KMS-11 (cell line): Measurements from ENCODE around the gene KCNQ1.

Source experiments
- H2AFZ ChIP-seq: fragments of 200-600 bp; sonication (generic); 2 replicates; pipeline ENCODE4 v1.6.1; 2016; ENCODE audit warnings: antibody characterized with exemption, mixed run types, low read depth
- H3K27ac ChIP-seq: fragments of 200-600 bp; sonication (generic); 2 replicates; pipeline ENCODE4 v1.6.1; 2016; ENCODE audit warnings: mild to moderate bottlenecking, mixed run types
- H3K27me3 ChIP-seq: fragments of 200-600 bp; sonication (generic); 2 replicates; pipeline ENCODE4 v1.6.1; 2017; ENCODE audit warnings: mild to moderate bottlenecking, low read depth, mixed run types, moderate library complexity; ENCODE audit not compliant: insufficient read depth
- H3K36me3 ChIP-seq: fragments of 200-600 bp; sonication (generic); 2 replicates; pipeline ENCODE4 v1.6.1; 2017; ENCODE audit warnings: mild to moderate bottlenecking, mixed run types; ENCODE audit not compliant: insufficient read depth
- H3K4me1 ChIP-seq: fragments of 200-600 bp; sonication (generic); 2 replicates; pipeline ENCODE4 v1.6.1; 2016; ENCODE audit warnings: mild to moderate bottlenecking, low read depth, mixed run types; ENCODE audit not compliant: poor library complexity, severe bottlenecking
- H3K4me2 ChIP-seq: fragments of 200-600 bp; sonication (generic); 2 replicates; pipeline ENCODE4 v1.7.0; 2016; ENCODE audit warnings: mild to moderate bottlenecking, mixed run types
- H3K4me3 ChIP-seq: fragments of 200-600 bp; sonication (generic); IDR thresholded peaks from 2 replicates; pipeline ENCODE4 v1.6.1; 2017; ENCODE audit warnings: low read depth, low read length, mixed read lengths; ENCODE audit not compliant: insufficient read depth
- H3K79me2 ChIP-seq: fragments of 200-600 bp; sonication (generic); 2 replicates; pipeline ENCODE4 v1.6.1; 2016; ENCODE audit warnings: low read depth, mixed run types; ENCODE audit not compliant: insufficient read depth
- H3K9ac ChIP-seq: fragments of 200-600 bp; sonication (generic); 2 replicates; pipeline ENCODE4 v1.6.1; 2016; ENCODE audit warnings: mild to moderate bottlenecking, mixed run types
- H4K20me1 ChIP-seq: fragments of 200-600 bp; sonication (generic); 2 replicates; pipeline ENCODE4 v1.6.1; 2016; ENCODE audit warnings: mild to moderate bottlenecking, mixed run types; ENCODE audit not compliant: insufficient read depth
- CTCF ChIP-seq: fragments of 200-600 bp; sonication (generic); conservative IDR thresholded peaks from 2 replicates; pipeline ENCODE4 v1.6.1; 2017; ENCODE audit warnings: low read depth, mild to moderate bottlenecking, antibody characterized with exemption, low read length, moderate library complexity, mixed read lengths

KCNQ1 gene

GRCh38 chr11:2827792-2828191 lies 383.0 kb downstream of the KCNQ1 start:
- H3K79me2 ChIP-seq = no peaks in the 10 kb centered on the region
- no peak overlapping the region for H3K9ac ChIP-seq
- no peak overlapping the region for H3K4me3 ChIP-seq
- TF ChIP-seq CTCF = no peak
- H3K4me1 ChIP-seq = no peaks in the 10 kb centered on the region
- no peaks in the 10 kb centered on the region for H3K36me3 ChIP-seq
- H4K20me1 ChIP-seq = no peaks in the 10 kb centered on the region
- no peaks in the 10 kb centered on the region for H3K27me3 ChIP-seq
- H3K4me2 ChIP-seq = no peak overlapping the region
- H2AFZ ChIP-seq = no peak overlapping the region
- H3K27ac ChIP-seq = no peak overlapping the region

GRCh38 chr11:2828585-2829330 lies 383.9 kb downstream of the KCNQ1 start:
- H3K27me3 ChIP-seq = no peaks in the 10 kb centered on the region
- no peaks in the 10 kb centered on the region for H3K79me2 ChIP-seq
- no peaks in the 10 kb centered on the region for H3K4me1 ChIP-seq
- H3K4me2 ChIP-seq = no peak overlapping the region
- no peak overlapping the region for H2AFZ ChIP-seq
- TF ChIP-seq CTCF = no peak
- H3K4me3 ChIP-seq = no peak overlapping the region
- no peak overlapping the region for H3K9ac ChIP-seq
- H4K20me1 ChIP-seq = no peaks in the 10 kb centered on the region
- no peaks in the 10 kb centered on the region for H3K36me3 ChIP-seq
- H3K27ac ChIP-seq = no peak overlapping the region

- Histone ChIP-seq H3K79me2 (no peaks in the 10 kb centered on the region), H3K9ac (no peak overlapping the region), H3K27ac (no peak overlapping the region), H3K36me3 (no peaks in the 10 kb centered on the region), H3K4me1 (no peaks in the 10 kb centered on the region), H3K4me3 (no peak overlapping the region), H2AFZ (no peak overlapping the region), H3K4me2 (no peak overlapping the region), H4K20me1 (no peaks in the 10 kb centered on the region), H3K27me3 (no peaks in the 10 kb centered on the region)
- no peak for TF ChIP-seq CTCF
Measured at GRCh38 chr11:2830030-2830812, 385.4 kb downstream of the KCNQ1 start.

- Histone ChIP-seq H3K79me2 (no peaks in the 10 kb centered on the region), H3K4me3 (no peak overlapping the region), H2AFZ (no peak overlapping the region), H3K4me2 (no peak overlapping the region), H3K36me3 (no peaks in the 10 kb centered on the region), H3K27ac (no peak overlapping the region), H3K27me3 (no peaks in the 10 kb centered on the region), H4K20me1 (no peaks in the 10 kb centered on the region), H3K4me1 (no peaks in the 10 kb centered on the region), H3K9ac (no peak overlapping the region)
- TF ChIP-seq CTCF = no peak
Measured at GRCh38 chr11:2830886-2831285, 386.1 kb downstream of the KCNQ1 start.
